Activated naive CD8-positive, alpha-beta T cell treated with anti-CD3 and anti-CD28 coated beads, Interleukin-2, amount 50 U/mL, for 16 hours (primary cell): ENCODE data around the gene RDH16.
"Not testable (repeated sequence)": the region's sequence is repeated elsewhere in the genome, so short reads cannot be mapped to it uniquely, and the experiment has no call there.

ENCODE experiments used
- DNase-seq: peaks from one replicate; pipeline ENCODE4 v3.0.0-alpha.2; 2020; ENCODE audit warnings: low read depth, low spot score

RDH16 gene

DNA sequence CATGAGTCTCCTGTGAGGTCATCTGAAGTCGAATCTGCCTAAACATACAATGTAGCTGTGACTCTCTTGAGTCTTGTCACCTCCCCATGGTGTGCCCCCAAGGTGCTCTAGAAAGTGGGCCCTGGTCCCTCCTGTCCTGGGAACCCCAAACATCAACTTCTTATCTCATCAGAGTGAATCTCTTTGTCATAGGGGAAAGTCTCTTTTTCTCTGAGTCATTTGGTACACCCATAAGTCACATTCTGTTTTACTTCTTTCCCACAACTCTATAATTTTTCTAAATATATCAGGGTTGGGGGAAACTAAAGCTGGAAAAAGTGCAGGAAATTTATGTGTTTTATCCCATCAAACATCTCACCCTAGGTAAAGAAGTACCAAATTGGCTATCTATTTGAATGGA is 36.1 kb downstream of the RDH16 start:
- DNase-seq, result no peak

DNA sequence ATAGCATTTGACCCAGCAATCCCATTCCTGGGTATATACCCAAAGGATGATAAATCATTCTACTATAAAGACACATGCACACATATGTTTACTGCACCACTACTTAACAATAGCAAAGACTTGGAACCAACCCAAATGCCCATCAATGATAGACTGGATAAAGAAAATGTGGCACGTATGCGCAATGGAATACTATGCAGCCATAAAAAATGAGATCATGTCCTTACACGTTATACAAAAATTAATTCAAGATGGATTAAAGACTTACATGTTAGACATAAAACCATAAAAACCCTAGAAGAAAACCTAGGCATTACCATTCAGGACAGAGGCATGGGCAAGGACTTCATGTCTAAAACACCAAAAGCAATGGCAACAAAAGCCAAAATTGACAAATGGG is 39.3 kb downstream of the RDH16 start:
- not testable (repeated sequence) for DNase-seq

DNA sequence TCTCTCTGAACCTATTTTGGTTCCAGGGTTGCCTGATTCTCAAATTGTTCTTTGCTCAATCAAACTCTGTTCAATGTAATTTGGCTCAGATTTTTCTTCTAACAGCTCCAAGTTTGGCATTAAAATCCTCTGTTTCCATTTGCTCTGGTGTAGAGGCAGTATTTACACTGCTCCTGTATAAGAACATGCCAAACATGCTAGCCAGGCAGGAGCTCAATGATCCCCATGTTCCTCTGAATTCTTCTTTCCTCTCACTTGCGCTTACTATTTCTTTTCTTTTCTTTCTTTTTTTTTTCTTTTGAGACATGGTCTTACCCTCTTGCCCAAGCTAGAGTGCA is 40.4 kb downstream of the RDH16 start:
- DNase-seq, result no peak

GRCh38 chr12:56916296-56916995 is 41.0 kb downstream of the RDH16 start:
- DNase-seq, result no peak

- no peak for DNase-seq
Measured at GRCh38 chr12:56914724-56915123, 42.7 kb downstream of the RDH16 start.

DNA sequence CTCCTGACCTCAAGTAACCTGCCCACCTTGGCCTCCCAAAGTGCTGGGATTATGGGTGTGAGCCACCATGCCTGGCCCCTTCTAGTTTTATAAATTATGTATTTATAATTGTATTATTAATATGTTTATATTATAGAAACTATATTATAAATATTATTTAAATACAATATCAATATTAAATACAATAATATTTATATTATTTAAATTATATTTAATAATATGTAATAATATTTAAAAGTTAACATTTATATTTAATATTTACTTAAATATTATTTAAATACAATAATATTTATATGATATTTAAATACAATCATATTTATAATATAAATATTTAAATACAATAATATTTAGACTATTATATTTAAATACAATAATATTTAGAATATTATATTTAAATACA is 43.2 kb downstream of the RDH16 start:
- DNase-seq, result no peak

DNA sequence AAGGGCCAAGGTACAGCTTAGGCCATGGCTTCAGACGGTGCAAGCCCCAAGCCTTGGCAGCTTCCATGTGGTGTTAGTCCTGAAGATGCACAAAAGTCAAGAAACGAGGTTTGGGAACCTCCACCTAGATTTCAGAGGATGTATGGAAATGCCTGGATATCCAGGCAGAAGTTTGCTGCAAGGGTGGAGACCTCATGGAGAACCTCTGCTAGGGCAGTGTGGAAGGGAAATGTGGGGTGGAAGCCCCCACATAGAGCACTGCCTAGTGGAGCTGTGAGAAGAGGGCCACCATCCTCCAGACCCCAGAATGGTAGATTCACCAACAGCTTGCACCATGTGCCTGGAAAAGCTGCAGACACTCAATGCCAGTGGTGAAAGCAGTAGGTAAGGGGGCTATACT is 48.0 kb downstream of the RDH16 start:
- not testable (repeated sequence) for DNase-seq

DNA sequence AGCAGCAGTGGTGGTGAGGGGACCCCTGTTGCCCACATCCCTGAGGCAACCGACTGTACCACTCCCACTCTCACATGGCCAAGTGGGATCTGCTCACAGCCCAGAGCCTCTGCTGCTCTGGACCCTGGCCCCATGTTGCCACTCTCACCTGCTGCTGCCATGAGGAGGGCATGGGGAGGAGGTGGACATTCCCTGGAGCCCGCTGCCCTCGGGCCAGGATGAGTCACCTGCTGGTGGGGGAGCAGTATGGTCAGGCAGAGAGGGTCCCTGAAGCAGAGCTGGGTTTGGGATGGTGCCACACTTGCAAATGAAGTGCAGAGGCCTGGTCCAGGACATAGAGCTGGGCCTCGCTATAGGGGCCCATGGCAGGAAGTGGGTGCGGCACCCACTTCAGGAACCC is 49.3 kb downstream of the RDH16 start:
- DNase-seq, result no peak

DNA sequence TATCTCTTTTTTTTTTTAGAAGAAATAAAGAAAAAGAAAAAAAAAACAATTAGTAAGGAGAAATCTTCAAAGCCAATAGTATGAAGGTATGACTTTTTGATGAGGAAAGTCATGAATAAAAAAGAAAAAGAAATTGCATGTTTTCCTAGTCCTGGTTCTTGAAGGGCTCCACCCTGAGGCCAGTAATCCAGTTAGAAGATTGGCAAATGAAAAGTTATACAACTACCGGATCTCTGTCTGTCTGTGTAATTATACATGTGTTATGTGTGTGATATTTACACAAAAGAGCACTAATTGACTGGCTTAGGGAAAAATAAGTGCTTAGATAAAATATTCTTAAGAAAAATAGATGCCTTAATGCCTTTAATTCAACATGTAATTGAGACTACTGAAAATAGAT is 51.6 kb downstream of the RDH16 start:
- no peak for DNase-seq

GRCh38 chr12:56903374-56903773 is 54.0 kb downstream of the RDH16 start:
- no peak for DNase-seq
